ENCODE results near the gene SMAP1. TPM values are rescaled to one million over a fixed set of nuclear protein-coding genes. Genes with fewer than 3 reads are reported as not detected.

The SMAP1 gene
- total RNA-seq, 1 donor from 2014 or later: 32.1 TPM

GRCh38 chr6:70860920-70861319, 193.2 kb downstream of the SMAP1 start:
- intact Hi-C loops (cut with micrococcal nuclease): no loop called here
- Histone ChIP-seq H3K36me3 (peaks cover 47% of the 10 kb centered on the region), H3K9me3 (replicated peaks) (no peaks in the 10 kb centered on the region), H3K4me1 (peaks cover 8% of the 10 kb centered on the region), H3K27me3 (ENCODE audit: low read depth) (no peaks in the 10 kb centered on the region), H3K4me3 (no peak overlapping the region), H3K27ac (replicated peaks) (no peak overlapping the region)
- no peak for DNase-seq
- TF ChIP-seq, protein P1, sequence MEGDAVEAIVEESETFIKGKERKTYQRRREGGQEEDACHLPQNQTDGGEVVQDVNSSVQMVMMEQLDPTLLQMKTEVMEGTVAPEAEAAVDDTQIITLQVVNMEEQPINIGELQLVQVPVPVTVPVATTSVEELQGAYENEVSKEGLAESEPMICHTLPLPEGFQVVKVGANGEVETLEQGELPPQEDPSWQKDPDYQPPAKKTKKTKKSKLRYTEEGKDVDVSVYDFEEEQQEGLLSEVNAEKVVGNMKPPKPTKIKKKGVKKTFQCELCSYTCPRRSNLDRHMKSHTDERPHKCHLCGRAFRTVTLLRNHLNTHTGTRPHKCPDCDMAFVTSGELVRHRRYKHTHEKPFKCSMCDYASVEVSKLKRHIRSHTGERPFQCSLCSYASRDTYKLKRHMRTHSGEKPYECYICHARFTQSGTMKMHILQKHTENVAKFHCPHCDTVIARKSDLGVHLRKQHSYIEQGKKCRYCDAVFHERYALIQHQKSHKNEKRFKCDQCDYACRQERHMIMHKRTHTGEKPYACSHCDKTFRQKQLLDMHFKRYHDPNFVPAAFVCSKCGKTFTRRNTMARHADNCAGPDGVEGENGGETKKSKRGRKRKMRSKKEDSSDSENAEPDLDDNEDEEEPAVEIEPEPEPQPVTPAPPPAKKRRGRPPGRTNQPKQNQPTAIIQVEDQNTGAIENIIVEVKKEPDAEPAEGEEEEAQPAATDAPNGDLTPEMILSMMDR (IDR thresholded peaks at IDR 0.05; ENCODE audit: borderline replicate concordance): no peak

GRCh38 chr6:70863343-70863742, 195.7 kb downstream of the SMAP1 start:
- H3K9me3 ChIP-seq (replicated peaks): peaks cover 5% of the 10 kb centered on the region
- peaks cover 8% of the 10 kb centered on the region for H3K4me1 ChIP-seq
- no peak overlapping the region for H3K4me3 ChIP-seq
- intact Hi-C loops (cut with micrococcal nuclease): no loop called here
- DNase-seq: no peak
- H3K36me3 ChIP-seq: peaks cover 30% of the 10 kb centered on the region
- H3K27me3 ChIP-seq (ENCODE audit: low read depth): no peaks in the 10 kb centered on the region
- H3K27ac ChIP-seq (replicated peaks): no peak overlapping the region
- TF ChIP-seq, protein P1 (IDR thresholded peaks at IDR 0.05; ENCODE audit: borderline replicate concordance): no peak

DNA sequence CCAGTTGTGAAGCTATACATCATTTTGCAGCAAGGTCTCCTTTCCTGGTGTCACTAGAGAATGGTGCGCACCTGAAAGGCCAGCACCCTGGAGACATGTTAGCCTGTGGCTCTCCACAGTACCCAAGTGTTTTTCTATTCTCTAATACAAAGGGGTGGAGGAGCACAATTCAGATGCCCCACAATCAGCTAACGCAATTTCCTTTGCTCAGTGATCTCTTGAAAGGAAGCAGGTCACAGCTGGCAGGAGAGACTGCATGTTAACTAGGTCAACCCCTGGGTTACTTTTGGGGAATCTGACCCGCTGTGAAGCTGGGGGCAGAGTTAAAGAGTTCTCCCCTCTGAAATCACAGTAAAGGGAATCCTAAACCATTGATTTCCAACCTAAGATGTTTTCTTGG, 196.7 kb downstream of the SMAP1 start:
- H3K9me3 ChIP-seq (replicated peaks): peaks cover 5% of the 10 kb centered on the region
- peaks cover 20% of the 10 kb centered on the region for H3K36me3 ChIP-seq
- DNase-seq: no peak
- intact Hi-C loops (cut with micrococcal nuclease): no loop called here
- no peaks in the 10 kb centered on the region for H3K27me3 ChIP-seq (ENCODE audit: low read depth)
- H3K4me3 ChIP-seq: no peak overlapping the region
- TF ChIP-seq, protein P1 (IDR thresholded peaks at IDR 0.05; ENCODE audit: borderline replicate concordance): no peak
- H3K27ac ChIP-seq (replicated peaks): no peak overlapping the region
- H3K4me1 ChIP-seq: peaks cover 8% of the 10 kb centered on the region

DNA sequence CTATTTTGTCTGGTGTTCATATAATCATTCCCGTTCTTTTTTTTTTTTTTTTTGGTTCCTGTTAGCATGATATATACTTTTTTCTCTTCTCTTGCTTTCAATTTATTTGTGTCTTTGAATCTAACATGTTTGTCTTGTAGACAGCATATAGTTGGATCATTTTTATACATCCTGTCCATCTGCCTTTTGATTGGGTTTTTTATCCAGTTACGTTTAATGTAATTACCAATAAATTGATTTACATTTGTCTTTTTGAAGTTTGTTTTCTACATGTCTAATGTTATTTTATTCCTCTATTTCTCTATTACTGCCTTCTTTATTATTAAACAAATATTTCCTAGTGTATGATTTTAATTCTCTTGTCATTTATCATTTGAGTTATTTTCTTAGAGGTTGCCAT, 204.8 kb downstream of the SMAP1 start:
- no peaks in the 10 kb centered on the region for H3K4me1 ChIP-seq
- no peak overlapping the region for H3K27ac ChIP-seq (replicated peaks)
- intact Hi-C loops (cut with micrococcal nuclease): no loop called here
- no peak for DNase-seq
- H3K4me3 ChIP-seq: no peak overlapping the region
- no peaks in the 10 kb centered on the region for H3K36me3 ChIP-seq
- TF ChIP-seq, protein P1 (IDR thresholded peaks at IDR 0.05; ENCODE audit: borderline replicate concordance): no peak
- peaks cover 35% of the 10 kb centered on the region for H3K9me3 ChIP-seq (replicated peaks)
- H3K27me3 ChIP-seq (ENCODE audit: low read depth): no peaks in the 10 kb centered on the region

GRCh38 chr6:70874181-70874913, 206.7 kb downstream of the SMAP1 start:
- Histone ChIP-seq H3K36me3 (no peaks in the 10 kb centered on the region), H3K9me3 (replicated peaks) (peaks cover 35% of the 10 kb centered on the region), H3K27ac (replicated peaks) (no peak overlapping the region), H3K4me3 (no peak overlapping the region), H3K27me3 (ENCODE audit: low read depth) (no peaks in the 10 kb centered on the region), H3K4me1 (no peaks in the 10 kb centered on the region)
- intact Hi-C loops (cut with micrococcal nuclease): no loop called here
- DNase-seq: no peak
- TF ChIP-seq, protein P1 (IDR thresholded peaks at IDR 0.05; ENCODE audit: borderline replicate concordance): no peak

Measured in left ventricle myocardium inferior (tissue), 1 donor.